DOHH2 (cell line): Measurements from ENCODE around the gene C6orf62.

Experiments
- H3F3A ChIP-seq: fragments of 200-600 bp; sonication (generic), shearing (Covaris generic); 2 replicates; pipeline ENCODE4 v1.6.0; 2016; ENCODE audit warnings: antibody characterized with exemption, mild to moderate bottlenecking; ENCODE audit not compliant: control insufficient read depth, insufficient read depth
- H3K27ac ChIP-seq: fragments of 200-600 bp; sonication (generic); 2 replicates; pipeline ENCODE4 v1.5.1; 2014; ENCODE audit warnings: low read depth, mild to moderate bottlenecking, low read length, moderate library complexity
- H3K27me3 ChIP-seq: fragments of 200-600 bp; sonication (generic); 2 replicates; pipeline ENCODE4 v1.6.1; 2014; ENCODE audit warnings: mild to moderate bottlenecking, low read length, mixed read lengths; ENCODE audit not compliant: control insufficient read depth
- H3K36me3 ChIP-seq: fragments of 200-600 bp; sonication (generic); 2 replicates; pipeline ENCODE4 v1.6.1; 2014; ENCODE audit warnings: mild to moderate bottlenecking, low read length, moderate library complexity, mixed read lengths; ENCODE audit not compliant: control insufficient read depth
- H3K4me1 ChIP-seq: fragments of 200-600 bp; sonication (generic); 2 replicates; pipeline ENCODE4 v1.6.1; 2014; ENCODE audit warnings: mild to moderate bottlenecking, low read length, mixed read lengths; ENCODE audit not compliant: control insufficient read depth
- H3K4me2 ChIP-seq: fragments of 200-600 bp; sonication (generic); 2 replicates; pipeline ENCODE4 v1.6.0; 2014; ENCODE audit warnings: mild to moderate bottlenecking, low read length, moderate library complexity
- H3K4me3 ChIP-seq: fragments of 200-600 bp; sonication (generic); 2 replicates; pipeline ENCODE4 v1.5.1; 2014; ENCODE audit warnings: mild to moderate bottlenecking, low read length, mixed read lengths
- H3K79me2 ChIP-seq: fragments of 200-600 bp; sonication (generic); 2 replicates; pipeline ENCODE4 v1.6.1; 2014; ENCODE audit warnings: mild to moderate bottlenecking, low read length, mixed read lengths; ENCODE audit not compliant: control insufficient read depth
- H3K9me2 ChIP-seq: fragments of 200-600 bp; sonication (generic); replicated peaks from 2 replicates; pipeline ENCODE4 v1.6.1; 2014; ENCODE audit warnings: mild to moderate bottlenecking, low read length, mixed read lengths; ENCODE audit not compliant: control insufficient read depth
- H3K9me3 ChIP-seq: fragments of 200-600 bp; sonication (generic); 2 replicates; pipeline ENCODE4 v1.6.1; 2014; ENCODE audit warnings: antibody characterized with exemption, low read length, mixed read lengths; ENCODE audit not compliant: control insufficient read depth, insufficient read depth
- H4K20me1 ChIP-seq: fragments of 200-600 bp; sonication (generic); 2 replicates; pipeline ENCODE4 v1.6.0; 2014; ENCODE audit warnings: low read depth, mild to moderate bottlenecking, antibody characterized with exemption, low read length, moderate library complexity; ENCODE audit not compliant: control insufficient read depth, insufficient read depth
- CTCF ChIP-seq: fragments of 200-600 bp; sonication (generic); IDR thresholded peaks from one replicate; pipeline ENCODE4 v1.5.1; 2014; ENCODE audit warnings: antibody characterized with exemption, mild to moderate bottlenecking, low read depth, low read length; ENCODE audit not compliant: poor library complexity, severe bottlenecking
- EZH2phosphoT487 ChIP-seq: fragments of 200-600 bp; sonication (generic); IDR thresholded peaks from 2 replicates; pipeline ENCODE4 v1.6.1; 2017; ENCODE audit warnings: borderline replicate concordance, mild to moderate bottlenecking, antibody characterized with exemption, low read length, moderate library complexity, mixed read lengths

The C6orf62 gene

GRCh38 chr6:24694198-24694597, 24.8 kb downstream of the C6orf62 start:
- Histone ChIP-seq H3K36me3 (no peaks in the 10 kb centered on the region), H3K27ac (no peak overlapping the region), H3K9me2 (no peaks in the 10 kb centered on the region), H3F3A (peaks cover 21% of the 10 kb centered on the region), H3K4me1 (peaks cover 5% of the 10 kb centered on the region; the same call in 1 of the 2 replicates), H3K27me3 (no peaks in the 10 kb centered on the region), H3K4me2 (no peak overlapping the region), H3K4me3 (no peak overlapping the region), H4K20me1 (no peaks in the 10 kb centered on the region), H3K79me2 (no peaks in the 10 kb centered on the region), H3K9me3 (no peaks in the 10 kb centered on the region)
- TF ChIP-seq CTCF (no peak), EZH2phosphoT487 (no peak)

GRCh38 chr6:24692848-24693592, 25.9 kb downstream of the C6orf62 start:
- Histone ChIP-seq H3K79me2 (no peaks in the 10 kb centered on the region), H4K20me1 (no peaks in the 10 kb centered on the region), H3F3A (peaks cover 13% of the 10 kb centered on the region), H3K9me3 (no peaks in the 10 kb centered on the region), H3K4me1 (peaks cover 5% of the 10 kb centered on the region; the same call in 1 of the 2 replicates), H3K4me3 (no peak overlapping the region), H3K9me2 (no peaks in the 10 kb centered on the region), H3K27ac (no peak overlapping the region), H3K27me3 (no peaks in the 10 kb centered on the region), H3K4me2 (no peak overlapping the region), H3K36me3 (no peaks in the 10 kb centered on the region)
- no peak for TF ChIP-seq EZH2phosphoT487
- no peak for TF ChIP-seq CTCF

- Histone ChIP-seq H3K4me3 (no peak overlapping the region), H3K4me1 (peaks cover 5% of the 10 kb centered on the region; the same call in 1 of the 2 replicates), H3K27me3 (no peaks in the 10 kb centered on the region), H4K20me1 (no peaks in the 10 kb centered on the region), H3K4me2 (no peak overlapping the region), H3K9me2 (no peaks in the 10 kb centered on the region), H3F3A (peaks cover 7% of the 10 kb centered on the region), H3K27ac (no peak overlapping the region), H3K9me3 (no peaks in the 10 kb centered on the region), H3K79me2 (no peaks in the 10 kb centered on the region), H3K36me3 (no peaks in the 10 kb centered on the region)
- TF ChIP-seq CTCF (no peak), EZH2phosphoT487 (no peak)
Measured at GRCh38 chr6:24692415-24692814, 26.5 kb downstream of the C6orf62 start.
